Stimulated activated CD8-positive, alpha-beta memory T cell treated with anti-CD3 and anti-CD28 coated beads, Interleukin-7, amount 100 ng/mL, for 48 hours (primary cell): ENCODE results near the gene PAOX.
"Not testable (repeated sequence)": the region's sequence is repeated elsewhere in the genome, so short reads cannot be mapped to it uniquely, and the experiment has no call there.

Experiments used
- DNase-seq, 2 donors: peaks; one replicate each; pipeline ENCODE4 v3.0.0-alpha.2; 2020; ENCODE audit warnings: low read depth in 1 of 2; ENCODE audit errors: extremely low read depth in 1 of 2

Gene PAOX

DNA sequence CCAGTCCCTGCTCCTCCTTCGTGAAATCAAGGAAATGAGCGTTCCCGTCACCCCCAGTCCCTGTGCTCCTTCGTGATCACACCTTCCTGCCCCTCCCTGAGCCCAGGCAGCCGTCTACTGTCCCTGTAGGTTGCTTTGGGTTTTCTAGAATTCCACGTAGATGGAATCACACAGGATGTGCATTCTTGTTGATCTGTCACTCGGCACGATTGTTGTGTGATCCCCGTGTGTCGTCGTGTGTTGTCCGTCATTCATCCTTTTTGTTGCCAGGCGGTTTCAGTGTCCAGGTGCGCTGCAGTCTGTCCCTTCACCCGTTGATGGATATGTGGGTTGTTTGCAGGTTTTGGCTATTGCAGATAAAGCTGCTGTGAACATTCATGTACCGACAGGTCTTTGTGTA lies 24.3 kb downstream of the PAOX start:
- DNase-seq, result no peak

DNA sequence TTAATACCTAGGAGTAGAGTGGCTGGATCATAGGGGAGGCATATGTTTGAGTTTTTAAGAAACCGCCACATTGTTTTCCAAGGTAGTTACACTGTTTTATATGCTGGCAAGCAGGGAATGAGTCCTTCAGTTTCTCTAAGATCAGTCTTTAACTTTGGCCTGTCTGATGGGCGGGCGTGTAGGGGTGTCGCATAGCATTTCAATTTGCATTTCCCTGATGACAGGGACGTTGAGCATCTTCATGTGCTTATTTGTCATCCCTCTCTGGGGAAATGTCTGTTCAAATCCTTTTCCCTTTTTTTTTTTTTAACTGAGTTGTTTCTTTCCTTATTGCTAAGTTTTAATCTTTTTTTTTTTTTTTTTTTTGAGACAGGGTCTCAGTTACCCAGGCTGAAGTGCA lies 24.7 kb downstream of the PAOX start:
- no peak for DNase-seq

DNA sequence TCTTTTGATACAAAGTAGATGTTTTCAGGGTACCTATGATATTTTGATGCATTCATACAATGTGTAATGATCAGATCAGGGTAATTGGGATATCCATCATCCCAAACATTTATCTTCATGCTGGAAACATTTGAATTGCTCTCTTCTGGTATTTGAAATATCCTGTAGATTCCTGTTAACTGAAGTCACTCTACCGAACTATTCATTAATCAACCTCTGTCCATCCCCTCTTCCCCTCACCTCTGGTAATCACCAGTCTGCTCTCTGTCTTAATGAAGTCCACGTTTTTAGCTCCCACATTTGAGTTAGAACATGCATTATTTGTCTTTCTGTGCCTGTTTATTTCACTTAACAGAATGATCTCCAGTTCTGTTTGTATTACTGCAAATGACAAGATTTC lies 26.2 kb downstream of the PAOX start:
- no peak for DNase-seq

GRCh38 chr10:133405844-133406527 lies 26.9 kb downstream of the PAOX start:
- no peak for DNase-seq

- no peak for DNase-seq
These were observed 32.7 kb downstream of the PAOX start for GRCh38 chr10:133411523-133412380.

DNA sequence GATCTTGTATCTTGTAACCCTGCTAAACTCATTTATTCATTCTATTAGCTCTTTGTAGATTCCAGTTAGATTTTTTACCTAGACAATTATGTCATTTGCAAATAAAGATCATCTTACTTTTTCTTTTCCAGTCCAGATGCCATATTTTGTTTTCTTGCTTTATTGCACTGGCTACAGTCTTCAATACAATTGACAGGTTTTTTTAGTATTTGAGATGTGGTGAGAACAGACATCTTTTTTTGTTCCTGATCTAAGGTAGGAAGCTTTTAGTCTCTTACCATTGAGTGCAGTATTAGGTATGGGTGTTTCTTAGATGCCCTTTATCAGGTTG lies 33.3 kb downstream of the PAOX start:
- no peak for DNase-seq

GRCh38 chr10:133414401-133414800 lies 35.3 kb downstream of the PAOX start:
- DNase-seq, result not testable (repeated sequence)

GRCh38 chr10:133415752-133416151 lies 36.7 kb downstream of the PAOX start:
- DNase-seq, result no peak

- no peak for DNase-seq
These were observed 39.4 kb downstream of the PAOX start for GRCh38 chr10:133418289-133418993.

GRCh38 chr10:133419211-133419950 lies 40.3 kb downstream of the PAOX start:
- DNase-seq, result no peak

DNA sequence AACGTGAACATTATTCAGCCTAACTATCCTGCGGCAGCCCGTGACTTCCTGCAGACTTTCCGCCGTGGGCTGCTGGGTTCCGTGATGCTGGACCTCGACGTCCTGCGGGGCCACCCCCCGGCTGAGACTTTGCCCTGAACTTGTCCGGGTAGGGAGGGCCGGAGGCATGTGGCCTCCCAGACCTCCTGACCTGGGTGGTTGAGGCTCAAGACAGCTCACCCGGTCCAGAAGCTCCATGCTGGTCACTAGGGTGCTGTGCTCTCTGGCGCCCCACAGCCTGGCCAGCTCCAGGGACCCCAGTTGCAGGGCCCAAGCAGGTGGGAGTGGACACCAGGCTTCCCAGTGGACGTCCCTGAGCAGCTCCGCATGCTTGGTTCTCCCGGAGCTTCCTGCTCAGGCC lies 41.0 kb downstream of the PAOX start:
- no peak for DNase-seq

- DNase-seq, result no peak
These were observed 41.5 kb downstream of the PAOX start for GRCh38 chr10:133420579-133420978.

GRCh38 chr10:133421336-133422222 lies 42.5 kb downstream of the PAOX start:
- no peak for DNase-seq

GRCh38 chr10:133422223-133422806 lies 43.3 kb downstream of the PAOX start:
- DNase-seq, result no peak

DNA sequence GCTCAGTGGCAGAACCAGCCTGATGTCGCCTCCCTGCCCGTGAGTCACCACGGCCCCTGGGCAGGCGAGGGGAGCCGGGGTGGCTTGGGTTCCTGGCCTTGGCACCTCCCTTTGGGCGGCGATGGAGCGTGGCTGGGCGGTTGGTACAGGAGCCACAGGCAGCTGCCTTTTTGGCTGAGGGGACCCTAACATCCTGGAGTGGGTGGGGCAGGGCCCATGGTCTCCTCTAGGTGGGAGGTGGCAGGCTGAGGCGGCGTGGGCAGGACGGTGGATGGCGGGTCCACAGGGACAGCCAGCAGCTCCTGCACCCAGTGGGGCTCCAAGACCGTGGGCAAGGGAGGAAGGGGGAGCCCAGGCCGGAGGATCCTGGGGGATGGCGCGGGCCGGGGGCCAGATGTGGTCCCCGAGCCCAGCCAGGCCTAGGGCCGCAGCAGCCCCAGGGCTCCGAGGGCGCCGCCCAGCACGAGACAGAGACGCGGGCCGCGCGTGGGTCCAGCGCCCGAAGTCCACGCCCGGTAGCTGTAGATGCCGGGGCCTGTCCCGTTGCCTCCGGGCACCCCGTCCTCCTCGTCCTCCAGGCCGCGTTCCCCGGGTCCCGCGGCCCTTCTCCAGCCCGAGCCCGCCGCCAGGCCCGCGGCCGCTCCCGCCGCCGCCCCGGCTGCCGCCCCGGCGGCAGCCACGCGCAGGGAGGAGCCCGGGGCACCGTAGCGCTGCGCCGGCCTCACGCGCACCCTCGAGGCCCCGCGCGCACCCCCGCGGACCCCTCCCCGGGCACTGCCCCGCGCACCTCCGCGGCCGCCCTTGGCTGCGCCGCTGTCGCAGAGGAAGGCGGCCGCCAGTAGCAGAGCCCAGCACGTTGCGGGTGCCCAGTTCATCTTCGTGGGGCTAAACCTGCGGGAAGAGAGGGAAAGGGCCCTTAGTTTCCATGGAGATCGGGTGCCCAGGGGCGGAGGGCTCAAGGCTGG lies 44.0 kb downstream of the PAOX start:
- DNase-seq, result no peak

- DNase-seq, result not testable (repeated sequence)
These were observed 45.0 kb downstream of the PAOX start for GRCh38 chr10:133424102-133424501.

DNA sequence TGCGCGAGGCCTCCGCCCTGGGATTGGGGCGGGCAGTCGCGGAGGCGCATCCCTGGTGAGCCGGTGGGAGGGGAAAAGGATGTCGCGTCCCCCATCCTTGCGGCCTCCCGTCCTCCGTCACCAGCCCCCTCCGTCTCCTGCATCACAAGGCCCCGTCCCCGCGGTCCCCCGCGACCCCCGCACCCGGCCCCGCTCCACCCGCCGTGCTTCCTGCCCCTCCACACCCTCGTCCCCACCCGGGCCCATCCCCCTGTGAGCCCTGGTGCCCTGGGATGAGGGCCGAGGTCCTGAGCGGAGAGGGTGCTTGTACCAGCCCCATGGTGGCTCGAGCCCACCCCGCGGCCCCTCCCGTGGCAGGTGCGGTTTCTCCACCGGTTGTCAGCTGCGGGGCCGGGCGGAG lies 45.5 kb downstream of the PAOX start, which contains the start of gene SPRN:
TSS of gene SPRN (minus strand) at position 25 of the 400 bp plus-strand sequence. CDS start 944 bp downstream, outside the sequence.
- not testable (repeated sequence) for DNase-seq

DNA sequence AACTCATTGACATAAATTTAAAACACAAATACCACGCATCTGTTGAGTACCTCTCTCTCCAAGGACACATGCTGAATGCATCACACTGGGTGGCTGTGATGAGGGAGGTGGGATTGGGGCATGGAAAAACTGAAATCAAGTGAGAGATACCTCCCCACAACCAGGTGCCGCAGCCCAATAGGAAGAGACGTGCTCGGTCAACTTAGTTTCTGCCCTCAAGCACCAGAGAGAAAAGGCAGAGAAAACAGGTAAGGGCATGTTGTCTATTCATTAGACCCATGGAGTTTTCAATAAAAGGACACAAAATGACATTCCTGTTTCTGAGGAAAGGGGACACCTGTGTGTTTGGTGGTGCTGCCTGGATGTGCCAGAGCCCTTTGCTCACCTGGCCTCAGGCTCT lies 50.5 kb downstream of the PAOX start:
- not testable (repeated sequence) for DNase-seq
